Fibroblast of lung (primary cell): ENCODE results near the gene NKX6-2. TPM values are rescaled to one million over a fixed set of nuclear protein-coding genes. Genes with fewer than 3 reads are reported as not detected.

Experiments
- DNase-seq, 2 donors: peaks; one replicate each; pipeline versions ENCODE4 v3.0.0 to v3.0.0-alpha.2; 2010; ENCODE audit warnings: low read depth in 2 of 2
- H2AFZ ChIP-seq: 2 replicates; pipeline ENCODE4 v1.5.1; 2012; ENCODE audit warnings: low read length, control low read depth, inconsistent platforms
- H3K27ac ChIP-seq: 2 replicates; pipeline ENCODE4 v1.5.1; 2011; ENCODE audit warnings: low read length, control low read depth; ENCODE audit not compliant: insufficient read depth
- H3K27me3 ChIP-seq: 2 replicates; pipeline ENCODE4 v1.5.1; 2011; ENCODE audit warnings: mild to moderate bottlenecking, low read length; ENCODE audit not compliant: control insufficient read depth, insufficient read depth
- H3K36me3 ChIP-seq: 2 replicates; pipeline ENCODE4 v1.5.1; 2011; ENCODE audit warnings: low read length; ENCODE audit not compliant: control insufficient read depth, insufficient read depth
- H3K4me1 ChIP-seq: 2 replicates; pipeline ENCODE4 v1.5.1; 2011; ENCODE audit warnings: low read length; ENCODE audit not compliant: control insufficient read depth, insufficient read depth; ENCODE audit errors: extremely low read depth
- H3K4me2 ChIP-seq: 2 replicates; pipeline ENCODE4 v1.5.1; 2011; ENCODE audit warnings: low read length, control low read depth; ENCODE audit not compliant: insufficient read depth; ENCODE audit errors: extremely low read depth
- H3K4me3 ChIP-seq, 4 experiments: fragments of 200-600 bp in 1 of 4; sonication (generic) in 1 of 4; replicated peaks in 1 of 4; 2 replicates each; pipeline ENCODE4 v1.5.1; 2011 to 2016; ENCODE audit warnings: low read length in 4 of 4, low read depth in 3 of 4, mild to moderate bottlenecking in 3 of 4, control low read depth in 2 of 4, inconsistent platforms in 1 of 4, mixed read lengths in 1 of 4; ENCODE audit not compliant: insufficient read depth in 1 of 4; ENCODE audit errors: control extremely low read depth in 1 of 4
- H3K79me2 ChIP-seq: 2 replicates; pipeline ENCODE4 v1.5.1; 2012; ENCODE audit warnings: mild to moderate bottlenecking, low read length, inconsistent platforms; ENCODE audit not compliant: control insufficient read depth, insufficient read depth
- H3K9ac ChIP-seq: 2 replicates; pipeline ENCODE4 v1.5.1; 2011; ENCODE audit warnings: mild to moderate bottlenecking, low read length, control low read depth; ENCODE audit not compliant: insufficient read depth
- H3K9me3 ChIP-seq: 2 replicates; pipeline ENCODE4 v1.5.1; 2012; ENCODE audit warnings: low read depth, low read length; ENCODE audit not compliant: control insufficient read depth, insufficient read depth
- H4K20me1 ChIP-seq: 2 replicates; pipeline ENCODE4 v1.5.1; 2011; ENCODE audit warnings: low read length; ENCODE audit not compliant: control insufficient read depth, insufficient read depth; ENCODE audit errors: extremely low read depth
- CTCF ChIP-seq, 2 donors: IDR thresholded peaks in 1 of 2; conservative IDR thresholded peaks in 1 of 2; 1 replicate in 1 of 2; 2 replicates in 1 of 2; pipeline ENCODE4 v1.5.1; 2011 to 2012; ENCODE audit warnings: low read length in 2 of 2, control low read depth in 1 of 2, inconsistent platforms in 1 of 2, low read depth in 1 of 2, mild to moderate bottlenecking in 1 of 2
- EZH2 ChIP-seq: IDR thresholded peaks from 2 replicates; pipeline ENCODE4 v1.5.1; 2012; ENCODE audit warnings: low read length, control low read depth, mild to moderate bottlenecking; ENCODE audit errors: missing control alignments
- polyA plus RNA-seq, 2 donors: library from polyadenylated mRNA; depleted of rRNA in 1 of 2; stranded (reverse) in 1 of 2; unstranded in 1 of 2; fragments of >200 nt; gene quantifications; 2 replicates each; pipeline ENCODE4 v1.2.1, GENCODE V29; 2011 to 2012; ENCODE audit warnings: missing spikeins in 1 of 2
- total RNA-seq: library from RNA; depleted of rRNA; stranded (reverse); fragments of >200 nt; gene quantifications from 2 replicates; pipeline ENCODE4 v1.2.1, GENCODE V29; 2014

NKX6-2 gene
- total and polyA plus RNA-seq, 2 donors (not counting 1 experiment from before 2014, with no cell fraction given): not detected

- Histone ChIP-seq H3K4me3 (no peak overlapping the region), H4K20me1 (no peaks in the 10 kb centered on the region), H3K4me2 (no peak overlapping the region), H3K9ac (no peak overlapping the region), H2AFZ (no peak overlapping the region), H3K9me3 (no peaks in the 10 kb centered on the region), H3K4me1 (no peaks in the 10 kb centered on the region), H3K27me3 (no peaks in the 10 kb centered on the region), H3K36me3 (no peaks in the 10 kb centered on the region), H3K79me2 (no peaks in the 10 kb centered on the region), H3K27ac (no peak overlapping the region)
- DNase-seq: no peak
- no peak for TF ChIP-seq EZH2
- no peak for TF ChIP-seq CTCF (conservative IDR thresholded peaks at IDR 0.05 in 1 of 2, IDR thresholded peaks at IDR 0.05 in 1 of 2; ENCODE audit: low read depth in 1 of 2, low read length in 2 of 2)
These were observed 18.3 kb upstream of the NKX6-2 start for GRCh38 chr10:132804287-132804686.

DNA sequence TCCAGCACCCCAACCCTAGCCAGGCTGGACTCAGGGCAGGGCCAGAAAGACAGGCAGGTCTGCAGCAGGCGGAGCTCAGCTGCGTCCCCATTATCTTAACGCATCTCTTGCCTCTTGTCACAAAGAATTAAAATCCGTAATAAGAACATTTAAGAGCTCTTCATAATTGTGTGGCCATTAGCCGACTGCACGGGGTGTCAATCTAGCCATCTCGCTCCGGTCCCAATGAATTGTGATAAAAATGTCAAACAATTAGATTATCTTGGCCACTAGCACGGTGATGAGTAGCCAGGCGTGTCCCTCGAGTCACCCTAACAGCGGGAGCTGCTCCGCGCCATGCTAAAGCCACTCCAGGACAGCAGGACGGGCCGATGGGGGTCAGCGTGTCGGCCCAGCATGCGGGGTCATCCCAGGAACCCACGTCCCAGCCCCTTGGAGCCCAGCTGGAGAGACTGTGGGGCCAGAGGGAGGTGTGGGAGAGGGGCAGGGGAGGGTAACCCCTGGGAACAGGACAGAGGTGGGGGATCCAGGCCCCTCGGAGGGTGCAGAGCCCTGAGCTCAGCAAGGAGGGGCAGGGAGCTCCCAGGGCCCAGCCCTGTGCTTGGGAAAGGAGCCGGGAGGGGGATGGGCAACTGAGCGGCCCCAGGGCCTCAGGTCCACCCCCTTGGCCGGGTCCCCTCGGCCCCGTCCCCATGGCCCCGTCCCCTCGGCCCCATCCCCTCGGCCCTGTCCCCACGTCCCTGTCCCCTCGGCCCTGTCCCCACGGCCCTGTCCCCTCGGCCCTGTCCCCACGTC, 17.7 kb upstream of the NKX6-2 start:
- Histone ChIP-seq H3K36me3 (no peaks in the 10 kb centered on the region), H3K9ac (no peak overlapping the region), H3K27me3 (no peaks in the 10 kb centered on the region), H3K9me3 (no peaks in the 10 kb centered on the region), H4K20me1 (no peaks in the 10 kb centered on the region), H3K4me3 (no peak overlapping the region), H3K4me2 (no peak overlapping the region), H3K79me2 (no peaks in the 10 kb centered on the region), H3K4me1 (no peaks in the 10 kb centered on the region), H2AFZ (no peak overlapping the region), H3K27ac (no peak overlapping the region)
- TF ChIP-seq CTCF (conservative IDR thresholded peaks at IDR 0.05 in 1 of 2, IDR thresholded peaks at IDR 0.05 in 1 of 2; ENCODE audit: low read depth in 1 of 2, low read length in 2 of 2): no peak
- DNase-seq: no peak

GRCh38 chr10:132802694-132803320, 16.9 kb upstream of the NKX6-2 start:
- H4K20me1 ChIP-seq: no peaks in the 10 kb centered on the region
- H3K4me2 ChIP-seq: no peak overlapping the region
- no peaks in the 10 kb centered on the region for H3K9me3 ChIP-seq
- H2AFZ ChIP-seq: no peak overlapping the region
- H3K79me2 ChIP-seq: no peaks in the 10 kb centered on the region
- TF ChIP-seq CTCF (conservative IDR thresholded peaks at IDR 0.05 in 1 of 2, IDR thresholded peaks at IDR 0.05 in 1 of 2; ENCODE audit: low read depth in 1 of 2, low read length in 2 of 2): no peak
- TF ChIP-seq EZH2: no peak
- no peaks in the 10 kb centered on the region for H3K27me3 ChIP-seq
- no peaks in the 10 kb centered on the region for H3K4me1 ChIP-seq
- no peak overlapping the region for H3K9ac ChIP-seq
- no peak overlapping the region for H3K27ac ChIP-seq
- no peaks in the 10 kb centered on the region for H3K36me3 ChIP-seq
- no peak overlapping the region for H3K4me3 ChIP-seq
- no peak for DNase-seq
